Loucy (cell line): ENCODE measurements around the gene PRRT3.
A peak's percentile ranks its signal among the peaks of the same experiment; 100 is the strongest.

Experiments
- H2AFZ ChIP-seq: fragments of 200-600 bp; sonication (generic); 2 replicates; pipeline ENCODE4 v1.6.0; 2016; ENCODE audit warnings: antibody characterized with exemption, mild to moderate bottlenecking, low read length, moderate library complexity
- H3F3A ChIP-seq: fragments of 200-600 bp; 2 replicates; pipeline ENCODE4 v1.6.0; 2016; ENCODE audit warnings: antibody characterized with exemption, low read depth, mild to moderate bottlenecking
- H3K27me3 ChIP-seq: fragments of 200-600 bp; sonication (generic); 2 replicates; pipeline ENCODE4 v1.6.1; 2014; ENCODE audit warnings: low read length, mild to moderate bottlenecking; ENCODE audit not compliant: insufficient read depth, poor library complexity, severe bottlenecking
- H3K36me3 ChIP-seq: fragments of 200-600 bp; sonication (generic); 2 replicates; pipeline ENCODE4 v1.6.1; 2016; ENCODE audit warnings: low read length; ENCODE audit not compliant: insufficient read depth
- H3K4me1 ChIP-seq: fragments of 200-600 bp; sonication (generic); 2 replicates; pipeline ENCODE4 v1.5.1; 2014; ENCODE audit warnings: low read length, mild to moderate bottlenecking; ENCODE audit not compliant: insufficient read depth, poor library complexity, severe bottlenecking
- H3K4me2 ChIP-seq: fragments of 200-600 bp; sonication (generic); 2 replicates; pipeline ENCODE4 v1.6.0; 2014; ENCODE audit warnings: antibody characterized with exemption, low read length, low read depth, mild to moderate bottlenecking; ENCODE audit not compliant: poor library complexity, severe bottlenecking
- H3K4me3 ChIP-seq: fragments of 200-600 bp; sonication (generic); 2 replicates; pipeline ENCODE4 v1.5.1; 2014; ENCODE audit warnings: low read length, mild to moderate bottlenecking, mixed read lengths; ENCODE audit not compliant: poor library complexity, severe bottlenecking
- H3K79me2 ChIP-seq: fragments of 200-600 bp; sonication (generic); 2 replicates; pipeline ENCODE4 v1.6.1; 2014; ENCODE audit warnings: low read length; ENCODE audit not compliant: insufficient read depth
- H3K9ac ChIP-seq: fragments of 200-600 bp; sonication (generic); 2 replicates; pipeline ENCODE4 v1.6.0; 2014; ENCODE audit warnings: mild to moderate bottlenecking, low read depth, low read length, moderate library complexity; ENCODE audit not compliant: poor library complexity, severe bottlenecking
- H3K9me2 ChIP-seq: fragments of 200-600 bp; sonication (generic); replicated peaks from 2 replicates; pipeline ENCODE4 v1.6.1; 2016; ENCODE audit warnings: low read depth, low read length, mixed read lengths
- H3K9me3 ChIP-seq: fragments of 200-600 bp; sonication (generic); 2 replicates; pipeline ENCODE4 v1.6.1; 2014; ENCODE audit warnings: mild to moderate bottlenecking, antibody characterized with exemption, low read length, low read depth; ENCODE audit not compliant: insufficient read depth
- H4K20me1 ChIP-seq: fragments of 200-600 bp; sonication (generic); 2 replicates; pipeline ENCODE4 v1.6.0; 2014; ENCODE audit warnings: antibody characterized with exemption, low read length, mild to moderate bottlenecking; ENCODE audit not compliant: insufficient read depth, poor library complexity, severe bottlenecking
- EZH2phosphoT487 ChIP-seq: fragments of 200-600 bp; IDR thresholded peaks from 2 replicates; pipeline ENCODE4 v1.6.1; 2018; ENCODE audit warnings: antibody characterized with exemption, mild to moderate bottlenecking, moderate library complexity, borderline replicate concordance
- TF ChIP-seq, protein P1 (sequence below): fragments of 200-600 bp; sonication (generic); conservative IDR thresholded peaks from 2 replicates; pipeline ENCODE4 v1.5.1; 2014; ENCODE audit warnings: mild to moderate bottlenecking, antibody characterized with exemption, low read length

PRRT3 gene

DNA sequence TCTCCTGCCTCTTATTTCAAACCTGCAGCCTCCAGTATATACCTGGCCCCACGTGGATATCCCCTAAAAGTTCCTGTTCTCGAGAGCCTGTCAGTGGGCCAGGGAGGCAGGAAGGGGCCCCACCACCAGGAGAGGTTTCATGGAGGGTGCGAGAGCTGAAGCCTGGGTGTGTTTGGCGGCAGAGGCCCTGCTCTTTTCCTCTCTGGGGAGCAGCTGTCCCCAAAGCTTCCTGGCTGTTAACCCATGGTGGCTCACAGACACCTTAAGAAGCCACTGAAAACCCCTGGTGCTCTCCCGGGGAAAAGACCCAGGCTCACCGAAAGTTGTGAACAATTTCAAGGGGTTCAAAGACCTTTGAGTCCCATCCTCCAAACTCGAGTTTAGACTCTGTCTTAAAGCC lies 1.1 kb downstream of the PRRT3 start:
- Histone ChIP-seq H2AFZ (no peak overlapping the region), H3K4me2 (peak overlapping the region; percentile 73), H3K4me1 (peaks cover 13% of the 10 kb centered on the region), H3K9me2 (no peaks in the 10 kb centered on the region), H3K79me2 (no peaks in the 10 kb centered on the region), H3K4me3 (peak overlapping the region; percentile 75), H3K36me3 (no peaks in the 10 kb centered on the region), H3K9ac (peak overlapping the region; percentile 51), H3K9me3 (no peaks in the 10 kb centered on the region), H4K20me1 (no peaks in the 10 kb centered on the region), H3F3A (no peaks in the 10 kb centered on the region), H3K27me3 (no peaks in the 10 kb centered on the region)
- TF ChIP-seq EZH2phosphoT487: no peak
- TF ChIP-seq, protein P1, sequence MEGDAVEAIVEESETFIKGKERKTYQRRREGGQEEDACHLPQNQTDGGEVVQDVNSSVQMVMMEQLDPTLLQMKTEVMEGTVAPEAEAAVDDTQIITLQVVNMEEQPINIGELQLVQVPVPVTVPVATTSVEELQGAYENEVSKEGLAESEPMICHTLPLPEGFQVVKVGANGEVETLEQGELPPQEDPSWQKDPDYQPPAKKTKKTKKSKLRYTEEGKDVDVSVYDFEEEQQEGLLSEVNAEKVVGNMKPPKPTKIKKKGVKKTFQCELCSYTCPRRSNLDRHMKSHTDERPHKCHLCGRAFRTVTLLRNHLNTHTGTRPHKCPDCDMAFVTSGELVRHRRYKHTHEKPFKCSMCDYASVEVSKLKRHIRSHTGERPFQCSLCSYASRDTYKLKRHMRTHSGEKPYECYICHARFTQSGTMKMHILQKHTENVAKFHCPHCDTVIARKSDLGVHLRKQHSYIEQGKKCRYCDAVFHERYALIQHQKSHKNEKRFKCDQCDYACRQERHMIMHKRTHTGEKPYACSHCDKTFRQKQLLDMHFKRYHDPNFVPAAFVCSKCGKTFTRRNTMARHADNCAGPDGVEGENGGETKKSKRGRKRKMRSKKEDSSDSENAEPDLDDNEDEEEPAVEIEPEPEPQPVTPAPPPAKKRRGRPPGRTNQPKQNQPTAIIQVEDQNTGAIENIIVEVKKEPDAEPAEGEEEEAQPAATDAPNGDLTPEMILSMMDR: no peak

- no peak overlapping the region for H3K9ac ChIP-seq
These were observed 2.6 kb downstream of the PRRT3 start for GRCh38 chr3:9949626-9950025.

DNA sequence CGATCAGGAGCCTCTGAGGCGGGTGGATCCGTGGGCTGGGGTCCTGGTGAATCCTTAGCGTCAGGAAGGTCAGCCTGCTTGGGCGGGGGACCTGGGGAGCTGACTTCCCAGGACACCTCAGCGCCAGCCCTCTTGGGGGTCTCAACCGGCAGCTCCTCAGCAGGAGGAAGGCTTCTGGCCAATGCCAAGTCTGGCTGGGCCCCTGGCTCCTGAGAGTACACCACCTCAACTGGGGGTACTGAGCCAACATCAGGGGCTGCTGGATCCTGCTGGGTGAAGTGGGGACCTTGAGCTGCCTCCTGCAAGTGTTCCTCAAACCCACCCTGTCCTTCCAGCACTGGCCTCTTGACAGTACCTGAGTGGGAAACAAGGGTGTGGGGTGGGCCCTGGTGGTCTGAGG lies 3.1 kb downstream of the PRRT3 start:
- Histone ChIP-seq H3K79me2 (no peaks in the 10 kb centered on the region), H3K27me3 (no peaks in the 10 kb centered on the region), H2AFZ (no peak overlapping the region), H3K9me2 (no peaks in the 10 kb centered on the region), H4K20me1 (no peaks in the 10 kb centered on the region), H3K4me3 (no peak overlapping the region), H3K9me3 (no peaks in the 10 kb centered on the region), H3K36me3 (peaks cover under 1% of the 10 kb centered on the region; the same call in 1 of the 2 replicates), H3K9ac (no peak overlapping the region), H3F3A (no peaks in the 10 kb centered on the region), H3K4me1 (peaks cover 13% of the 10 kb centered on the region), H3K4me2 (no peak overlapping the region)
- TF ChIP-seq, protein P1: no peak
- no peak for TF ChIP-seq EZH2phosphoT487

More at GRCh38 chr3:9949626-9950025, 2.6 kb downstream of the PRRT3 start:
- no peak overlapping the region for H3K4me2 ChIP-seq
- H3K27me3 ChIP-seq: no peaks in the 10 kb centered on the region
- no peaks in the 10 kb centered on the region for H3K79me2 ChIP-seq
- TF ChIP-seq, protein P1: no peak
- no peak for TF ChIP-seq EZH2phosphoT487
- H3K9me3 ChIP-seq: no peaks in the 10 kb centered on the region
- H3K4me3 ChIP-seq: no peak overlapping the region
- no peaks in the 10 kb centered on the region for H3K9me2 ChIP-seq
- peaks cover 13% of the 10 kb centered on the region for H3K4me1 ChIP-seq
- no peak overlapping the region for H2AFZ ChIP-seq
- H3K36me3 ChIP-seq: no peaks in the 10 kb centered on the region
- no peaks in the 10 kb centered on the region for H3F3A ChIP-seq
- H4K20me1 ChIP-seq: no peaks in the 10 kb centered on the region
